ENCODE measurements around the gene TMC7.

- TF ChIP-seq CTCF (IDR thresholded peaks at IDR 0.05): no peak
- no peak for TF ChIP-seq POLR2A (IDR thresholded peaks at IDR 0.05)
These were observed 16.9 kb upstream of the TMC7 start for GRCh38 chr16:18966791-18967190.
